Left ventricle myocardium inferior (tissue), 1 donor: ENCODE measurements around the gene TMEM225. TPM values are rescaled to one million over a fixed set of nuclear protein-coding genes. Genes with fewer than 3 reads are reported as not detected.

Source experiments
- DNase-seq: peaks from one replicate; pipeline ENCODE4 v3.0.0-alpha.2; 2020
- H3K27ac ChIP-seq: fragments of 200-600 bp; replicated peaks from 2 replicates; pipeline ENCODE4 v1.8.0; 2021
- H3K27me3 ChIP-seq: fragments of 200-600 bp; 2 replicates; pipeline ENCODE4 v1.8.0; 2021; ENCODE audit warnings: low read depth
- H3K36me3 ChIP-seq: fragments of 200-600 bp; 2 replicates; pipeline ENCODE4 v1.8.0; 2021
- H3K4me1 ChIP-seq: fragments of 200-600 bp; 2 replicates; pipeline ENCODE4 v1.8.0; 2021
- H3K4me3 ChIP-seq: fragments of 200-600 bp; 2 replicates; pipeline ENCODE4 v1.8.0; 2021; ENCODE audit warnings: mild to moderate bottlenecking, moderate library complexity
- H3K9me3 ChIP-seq: fragments of 200-600 bp; replicated peaks from 2 replicates; pipeline ENCODE4 v1.8.0; 2021
- intact Hi-C: fragments of 100-400 bp; cut with micrococcal nuclease; formaldehyde crosslinking; loops from one replicate; pipeline ENCODE4 v1.11.0; 2022
- long read RNA-seq: library from polyadenylated mRNA; unstranded; transcript quantifications from one replicate; pipeline ENCODE4 v2.0.0, GENCODE V29; 2021
- total RNA-seq: library from RNA; stranded (reverse); fragmentation: NEBNext Ultra II Directional; extraction: Animal tissue kit (Norgen Biotek cat#: 25700); gene quantifications from one replicate; pipeline ENCODE4 v1.2.1, GENCODE V29; 2021
- TF ChIP-seq, protein P1 (sequence below): fragments of 200-600 bp; IDR thresholded peaks from 2 replicates; pipeline ENCODE4 v1.8.0; 2021; ENCODE audit warnings: antibody characterized with exemption, mild to moderate bottlenecking, borderline replicate concordance
- donor health status: DM: no; HTN: yes; CAD: no; lungs with severe emphysema.

Gene TMEM225, protein sequence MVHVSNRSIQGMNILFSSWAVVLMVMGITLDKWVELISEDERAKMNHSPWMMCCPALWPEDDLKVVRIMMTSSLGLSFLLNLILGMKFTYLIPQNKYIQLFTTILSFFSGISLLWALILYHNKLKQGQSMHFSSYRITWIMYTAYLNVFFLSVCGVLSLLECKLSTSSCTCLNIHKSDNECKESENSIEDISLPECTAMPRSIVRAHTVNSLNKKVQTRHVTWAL
- not detected for total RNA-seq
- long read RNA-seq = 0 reads

DNA sequence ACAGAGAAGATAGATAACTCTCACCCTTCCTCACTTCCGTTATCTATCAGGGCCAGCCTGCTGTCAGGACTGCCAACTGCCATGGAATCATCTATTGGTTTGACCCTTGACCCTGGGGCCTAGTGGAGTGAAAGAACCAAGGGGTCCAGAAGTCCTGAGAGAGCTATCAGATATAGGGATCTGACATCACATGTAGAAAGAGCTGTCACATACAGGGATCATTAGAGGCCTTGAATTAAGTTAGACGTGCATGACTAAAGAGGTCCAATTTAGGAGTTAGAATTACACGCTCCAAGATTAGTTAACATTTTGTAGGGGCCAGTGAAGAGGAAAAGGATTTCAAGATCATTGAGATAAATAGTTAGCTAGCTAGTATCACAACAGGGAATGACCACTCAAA is at the start of gene TMEM225:
TSS of gene TMEM225 (minus strand) at position 101 of the 400 bp plus-strand sequence. CDS start 245 bp downstream, outside the sequence.
- Histone ChIP-seq H3K36me3 (no peaks in the 10 kb centered on the region), H3K9me3 (no peaks in the 10 kb centered on the region), H3K4me3 (no peak within 1 kb of the TSS), H3K27me3 (no peaks in the 10 kb centered on the region), H3K4me1 (no peaks in the 10 kb centered on the region), H3K27ac (no peak within 1 kb of the TSS)
- intact Hi-C loops = no loop called here
- DNase-seq = no peak
- TF ChIP-seq, protein P1, sequence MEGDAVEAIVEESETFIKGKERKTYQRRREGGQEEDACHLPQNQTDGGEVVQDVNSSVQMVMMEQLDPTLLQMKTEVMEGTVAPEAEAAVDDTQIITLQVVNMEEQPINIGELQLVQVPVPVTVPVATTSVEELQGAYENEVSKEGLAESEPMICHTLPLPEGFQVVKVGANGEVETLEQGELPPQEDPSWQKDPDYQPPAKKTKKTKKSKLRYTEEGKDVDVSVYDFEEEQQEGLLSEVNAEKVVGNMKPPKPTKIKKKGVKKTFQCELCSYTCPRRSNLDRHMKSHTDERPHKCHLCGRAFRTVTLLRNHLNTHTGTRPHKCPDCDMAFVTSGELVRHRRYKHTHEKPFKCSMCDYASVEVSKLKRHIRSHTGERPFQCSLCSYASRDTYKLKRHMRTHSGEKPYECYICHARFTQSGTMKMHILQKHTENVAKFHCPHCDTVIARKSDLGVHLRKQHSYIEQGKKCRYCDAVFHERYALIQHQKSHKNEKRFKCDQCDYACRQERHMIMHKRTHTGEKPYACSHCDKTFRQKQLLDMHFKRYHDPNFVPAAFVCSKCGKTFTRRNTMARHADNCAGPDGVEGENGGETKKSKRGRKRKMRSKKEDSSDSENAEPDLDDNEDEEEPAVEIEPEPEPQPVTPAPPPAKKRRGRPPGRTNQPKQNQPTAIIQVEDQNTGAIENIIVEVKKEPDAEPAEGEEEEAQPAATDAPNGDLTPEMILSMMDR = no peak

DNA sequence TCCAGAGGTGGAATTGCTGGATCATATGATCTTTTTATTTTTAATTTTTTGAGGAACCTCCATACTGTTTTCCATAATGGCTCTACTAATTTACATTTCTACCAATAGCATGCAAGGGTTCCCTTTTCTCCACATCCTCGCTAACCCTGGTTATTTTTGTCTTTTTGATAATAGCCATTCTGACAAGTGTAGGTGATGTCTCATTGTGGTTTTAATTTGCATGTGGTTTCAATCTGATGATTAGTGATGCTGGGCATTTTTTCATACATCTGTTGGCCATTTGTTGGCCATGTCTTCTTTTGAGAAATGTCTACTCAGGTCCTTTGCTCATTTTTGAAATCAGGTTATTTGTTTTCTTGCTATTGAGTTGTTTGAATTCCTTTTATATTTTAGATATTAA is 38.6 kb upstream of the TMEM225 start:
- no peak overlapping the region for H3K4me3 ChIP-seq
- no peaks in the 10 kb centered on the region for H3K36me3 ChIP-seq
- H3K27me3 ChIP-seq = no peaks in the 10 kb centered on the region
- intact Hi-C loops = no loop called here
- TF ChIP-seq, protein P1 = no peak
- H3K9me3 ChIP-seq = no peaks in the 10 kb centered on the region
- no peak overlapping the region for H3K27ac ChIP-seq
- no peaks in the 10 kb centered on the region for H3K4me1 ChIP-seq
- DNase-seq = no peak

DNA sequence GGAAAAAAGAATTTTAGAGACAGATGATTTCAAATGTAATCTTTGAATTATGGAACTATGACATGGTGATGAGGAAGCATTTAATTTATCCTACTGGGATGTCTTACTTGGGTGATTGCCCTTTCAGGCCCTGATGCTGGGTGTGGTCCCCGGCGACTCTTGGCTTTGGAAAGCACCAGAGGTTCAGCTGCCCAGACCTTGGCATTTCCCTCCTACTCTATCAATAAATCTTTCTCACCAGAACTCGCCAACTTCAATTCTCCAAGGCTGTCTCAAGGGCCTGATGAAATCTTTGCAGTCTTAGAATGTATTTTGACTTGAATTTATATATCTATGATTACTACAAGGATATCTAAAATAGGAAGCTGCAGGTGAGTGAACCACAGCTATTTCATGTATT is 35.5 kb upstream of the TMEM225 start:
- Histone ChIP-seq H3K27me3 (no peaks in the 10 kb centered on the region), H3K4me1 (no peaks in the 10 kb centered on the region), H3K27ac (no peak overlapping the region), H3K9me3 (no peaks in the 10 kb centered on the region), H3K4me3 (no peak overlapping the region), H3K36me3 (no peaks in the 10 kb centered on the region)
- intact Hi-C loops = no loop called here
- TF ChIP-seq, protein P1 = no peak
- DNase-seq = no peak

DNA sequence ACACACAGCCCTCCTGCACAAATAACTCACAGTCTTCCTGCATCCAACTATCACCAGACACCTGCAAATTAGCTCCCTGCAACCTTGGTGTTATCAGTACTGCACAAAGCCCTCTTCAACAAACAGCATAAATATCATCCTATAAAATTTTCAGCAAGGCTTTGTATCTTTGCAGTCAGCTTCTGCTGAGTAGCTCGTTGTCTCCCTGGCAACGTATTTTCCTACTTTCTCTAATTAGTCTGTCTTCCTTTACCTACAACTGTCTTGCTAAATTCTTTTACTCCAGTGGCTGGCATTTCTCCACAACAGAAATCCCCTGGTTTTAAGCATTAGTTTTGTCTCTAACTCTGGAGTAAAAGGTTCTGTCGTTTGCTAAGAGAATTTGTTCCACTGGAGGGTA is 20.4 kb upstream of the TMEM225 start:
- Histone ChIP-seq H3K9me3 (no peaks in the 10 kb centered on the region), H3K27ac (no peak overlapping the region), H3K36me3 (no peaks in the 10 kb centered on the region), H3K27me3 (no peaks in the 10 kb centered on the region), H3K4me1 (no peaks in the 10 kb centered on the region), H3K4me3 (no peak overlapping the region)
- no peak for DNase-seq
- TF ChIP-seq, protein P1 = no peak
- intact Hi-C loops = no loop called here

DNA sequence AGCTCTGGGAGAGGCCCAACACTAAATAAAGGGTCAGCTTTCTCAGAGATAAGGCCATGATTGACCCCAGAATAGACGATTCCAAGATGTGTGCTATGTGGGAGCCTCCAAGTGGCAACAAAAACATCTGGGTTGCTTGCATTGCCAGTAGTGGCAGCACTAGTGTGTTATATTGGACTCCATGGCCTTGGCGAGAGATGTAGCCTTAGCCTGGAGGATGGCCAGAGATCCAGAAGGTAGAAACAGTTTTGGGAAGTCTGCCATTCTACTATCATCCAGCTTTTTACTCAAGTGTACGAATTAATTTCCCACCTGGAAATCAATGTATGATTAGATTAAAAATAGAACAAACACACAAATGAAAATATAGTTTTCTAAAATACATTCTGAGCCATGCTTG is 19.5 kb upstream of the TMEM225 start:
- Histone ChIP-seq H3K27me3 (no peaks in the 10 kb centered on the region), H3K4me1 (no peaks in the 10 kb centered on the region), H3K4me3 (no peak overlapping the region), H3K9me3 (no peaks in the 10 kb centered on the region), H3K27ac (no peak overlapping the region), H3K36me3 (no peaks in the 10 kb centered on the region)
- TF ChIP-seq, protein P1 = no peak
- DNase-seq = no peak
- intact Hi-C loops = no loop called here
